Ectodermal cell (in vitro differentiated cells): ENCODE data around the gene LSS.

ENCODE experiments used
- H3K27ac ChIP-seq: 2 replicates; pipeline ENCODE4 v1.7.0; 2013; ENCODE audit warnings: mild to moderate bottlenecking, low read depth, low read length; ENCODE audit not compliant: insufficient read depth, poor library complexity, severe bottlenecking
- H3K27me3 ChIP-seq: 2 replicates; pipeline ENCODE4 v1.7.0; 2013; ENCODE audit warnings: mild to moderate bottlenecking, low read length; ENCODE audit not compliant: insufficient read depth, control insufficient read depth, poor library complexity, severe bottlenecking
- H3K36me3 ChIP-seq: one replicate; pipeline ENCODE4 v1.7.0; 2013; ENCODE audit warnings: low read length; ENCODE audit not compliant: control insufficient read depth, insufficient read depth
- H3K4me1 ChIP-seq: one replicate; pipeline ENCODE4 v1.7.0; 2013; ENCODE audit warnings: low read length; ENCODE audit not compliant: control insufficient read depth, insufficient read depth
- H3K4me3 ChIP-seq: 2 replicates; pipeline ENCODE4 v1.7.0; 2013; ENCODE audit warnings: low read depth, low read length, control low read depth; ENCODE audit not compliant: insufficient read depth
- H3K9me3 ChIP-seq: 2 replicates; pipeline ENCODE4 v1.7.0; 2013; ENCODE audit warnings: mild to moderate bottlenecking, low read length, moderate library complexity; ENCODE audit not compliant: control insufficient read depth
- WGBS, 2 experiments: methylation state at CpG; one replicate each; pipeline ENCODE4 v1.1.7; 2013; ENCODE audit warnings: missing lambda C conversion rate in 2 of 2; 5-methylcytosine and 5-hydroxymethylcytosine counted together

Gene LSS

GRCh38 chr21:46168238-46168637, 60.3 kb downstream of the LSS start:
- no peaks in the 10 kb centered on the region for H3K36me3 ChIP-seq
- WGBS, 2 experiments: 94 to 95% methylated on average over 14 of the region's 14 CpGs

GRCh38 chr21:46165098-46165497, 63.5 kb downstream of the LSS start:
- Histone ChIP-seq H3K4me1 (no peaks in the 10 kb centered on the region), H3K36me3 (no peaks in the 10 kb centered on the region), H3K27ac (no peak overlapping the region), H3K4me3 (no peak overlapping the region), H3K9me3 (no peaks in the 10 kb centered on the region), H3K27me3 (no peaks in the 10 kb centered on the region)

More at GRCh38 chr21:46168238-46168637, 60.3 kb downstream of the LSS start:
- H3K27me3 ChIP-seq: no peaks in the 10 kb centered on the region
- no peaks in the 10 kb centered on the region for H3K9me3 ChIP-seq
- no peaks in the 10 kb centered on the region for H3K4me1 ChIP-seq
- H3K27ac ChIP-seq: no peak overlapping the region
- no peak overlapping the region for H3K4me3 ChIP-seq

- Histone ChIP-seq H3K9me3 (no peaks in the 10 kb centered on the region), H3K27me3 (no peaks in the 10 kb centered on the region), H3K4me3 (no peak overlapping the region), H3K36me3 (no peaks in the 10 kb centered on the region), H3K4me1 (no peaks in the 10 kb centered on the region), H3K27ac (no peak overlapping the region)
- WGBS, 2 experiments: 93 to 95% methylated on average over 4 of the region's 4 CpGs
Measured at GRCh38 chr21:46163380-46163779, 65.2 kb downstream of the LSS start.

- H3K4me3 ChIP-seq: no peak overlapping the region
- H3K27ac ChIP-seq: no peak overlapping the region
- H3K4me1 ChIP-seq: no peaks in the 10 kb centered on the region
- no peaks in the 10 kb centered on the region for H3K36me3 ChIP-seq
- no peaks in the 10 kb centered on the region for H3K27me3 ChIP-seq
- no peaks in the 10 kb centered on the region for H3K9me3 ChIP-seq
- 92 to 94% methylated on average over 71 to 72 of the region's 72 CpGs for WGBS, 2 experiments
Measured at GRCh38 chr21:46161633-46162592, 66.7 kb downstream of the LSS start.

GRCh38 chr21:46160907-46161632, 67.5 kb downstream of the LSS start:
- no peaks in the 10 kb centered on the region for H3K9me3 ChIP-seq
- H3K36me3 ChIP-seq: no peaks in the 10 kb centered on the region
- H3K27me3 ChIP-seq: no peaks in the 10 kb centered on the region
- no peak overlapping the region for H3K27ac ChIP-seq
- H3K4me1 ChIP-seq: no peaks in the 10 kb centered on the region
- H3K4me3 ChIP-seq: no peak overlapping the region
- 97% methylated on average over 65 of the region's 72 CpGs for WGBS, 2 experiments

- H3K4me3 ChIP-seq: no peak overlapping the region
- WGBS, 2 experiments: 94 to 95% methylated on average over 22 of the region's 22 CpGs
- no peaks in the 10 kb centered on the region for H3K36me3 ChIP-seq
- H3K27me3 ChIP-seq: no peaks in the 10 kb centered on the region
- H3K27ac ChIP-seq: no peak overlapping the region
- H3K9me3 ChIP-seq: no peaks in the 10 kb centered on the region
- H3K4me1 ChIP-seq: no peaks in the 10 kb centered on the region
Measured at GRCh38 chr21:46160657-46160906, 68.0 kb downstream of the LSS start.

GRCh38 chr21:46159841-46160656, 68.5 kb downstream of the LSS start:
- Histone ChIP-seq H3K4me1 (no peaks in the 10 kb centered on the region), H3K9me3 (no peaks in the 10 kb centered on the region), H3K27me3 (no peaks in the 10 kb centered on the region), H3K4me3 (no peak overlapping the region), H3K36me3 (no peaks in the 10 kb centered on the region), H3K27ac (no peak overlapping the region)
- WGBS, 2 experiments: 96% methylated on average over 32 of the region's 32 CpGs

- no peaks in the 10 kb centered on the region for H3K27me3 ChIP-seq
- no peak overlapping the region for H3K4me3 ChIP-seq
- no peaks in the 10 kb centered on the region for H3K36me3 ChIP-seq
- 94 to 96% methylated on average over 12 of the region's 12 CpGs for WGBS, 2 experiments
- no peaks in the 10 kb centered on the region for H3K9me3 ChIP-seq
- no peaks in the 10 kb centered on the region for H3K4me1 ChIP-seq
- H3K27ac ChIP-seq: no peak overlapping the region
Measured at GRCh38 chr21:46159390-46159789, 69.2 kb downstream of the LSS start.

- WGBS, 2 experiments: 94 to 95% methylated on average over 10 of the region's 10 CpGs
- Histone ChIP-seq H3K9me3 (no peaks in the 10 kb centered on the region), H3K4me1 (no peaks in the 10 kb centered on the region), H3K27ac (no peak overlapping the region), H3K27me3 (no peaks in the 10 kb centered on the region), H3K4me3 (no peak overlapping the region), H3K36me3 (no peaks in the 10 kb centered on the region)
Measured at GRCh38 chr21:46158666-46159300, 69.8 kb downstream of the LSS start.
